ENCODE results near the gene EML5.

The EML5 gene

GRCh38 chr14:88612981-88613380 is 179.8 kb downstream of the EML5 start:
- no peak for DNase-seq

- DNase-seq, result no peak
These were observed 180.9 kb downstream of the EML5 start for GRCh38 chr14:88611878-88612277.

DNA sequence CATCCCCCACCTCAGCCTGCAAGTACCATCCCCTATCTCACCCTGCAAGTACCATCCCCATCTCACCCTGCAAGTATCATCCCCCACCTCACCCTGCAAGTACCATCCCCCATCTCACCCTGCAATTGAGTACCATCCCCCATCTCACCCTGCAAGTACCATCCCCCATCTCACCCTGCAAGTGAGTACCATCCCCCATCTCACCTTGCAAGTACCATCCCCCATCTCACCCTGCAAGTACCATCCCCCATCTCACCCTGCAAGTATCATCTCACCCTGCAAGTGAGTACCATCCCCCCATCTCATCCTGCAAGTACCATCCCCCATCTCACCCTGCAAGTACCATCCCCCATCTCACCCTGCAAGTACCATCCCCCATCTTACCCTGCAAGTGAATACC is 184.9 kb downstream of the EML5 start:
- DNase-seq, result no peak

DNA sequence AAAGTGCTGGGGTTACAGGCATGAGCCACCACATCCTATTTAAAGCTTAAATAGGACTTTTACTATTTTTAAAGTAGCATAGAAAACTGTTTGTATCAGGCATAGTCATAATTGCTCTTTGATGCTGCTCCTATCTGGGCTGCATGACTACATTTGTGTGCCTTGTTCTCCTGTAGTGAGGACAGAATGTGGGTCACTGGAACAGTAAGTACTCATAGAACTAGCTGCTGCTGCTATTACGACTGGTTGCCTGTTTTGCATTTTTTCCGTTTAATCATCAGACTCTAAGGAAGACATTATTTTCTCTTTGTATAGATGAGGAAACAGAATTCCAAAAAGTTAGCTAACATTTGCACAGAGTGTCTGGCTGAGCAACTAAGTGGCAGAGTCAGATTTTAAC is 187.2 kb downstream of the EML5 start:
- no peak for DNase-seq

DNA sequence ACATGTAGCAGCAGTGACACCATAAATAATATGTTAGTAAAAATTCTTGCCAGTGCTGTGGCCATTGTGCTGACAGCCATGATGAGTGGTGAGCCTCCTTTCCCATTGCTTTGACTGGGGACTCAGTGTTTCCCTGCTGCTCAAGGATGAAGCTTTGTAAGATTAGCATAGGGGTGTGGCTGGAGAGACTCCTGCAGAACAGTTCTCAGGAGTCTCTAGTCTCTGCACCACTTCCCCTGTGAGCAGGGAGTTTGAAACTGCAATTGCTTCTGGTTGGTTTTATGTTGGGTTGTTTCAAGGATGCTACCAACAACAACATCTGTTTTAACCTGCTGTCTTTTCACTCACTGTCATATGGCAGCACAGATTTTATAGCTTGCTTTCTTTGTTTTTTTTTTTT is 188.5 kb downstream of the EML5 start:
- no peak for DNase-seq

DNA sequence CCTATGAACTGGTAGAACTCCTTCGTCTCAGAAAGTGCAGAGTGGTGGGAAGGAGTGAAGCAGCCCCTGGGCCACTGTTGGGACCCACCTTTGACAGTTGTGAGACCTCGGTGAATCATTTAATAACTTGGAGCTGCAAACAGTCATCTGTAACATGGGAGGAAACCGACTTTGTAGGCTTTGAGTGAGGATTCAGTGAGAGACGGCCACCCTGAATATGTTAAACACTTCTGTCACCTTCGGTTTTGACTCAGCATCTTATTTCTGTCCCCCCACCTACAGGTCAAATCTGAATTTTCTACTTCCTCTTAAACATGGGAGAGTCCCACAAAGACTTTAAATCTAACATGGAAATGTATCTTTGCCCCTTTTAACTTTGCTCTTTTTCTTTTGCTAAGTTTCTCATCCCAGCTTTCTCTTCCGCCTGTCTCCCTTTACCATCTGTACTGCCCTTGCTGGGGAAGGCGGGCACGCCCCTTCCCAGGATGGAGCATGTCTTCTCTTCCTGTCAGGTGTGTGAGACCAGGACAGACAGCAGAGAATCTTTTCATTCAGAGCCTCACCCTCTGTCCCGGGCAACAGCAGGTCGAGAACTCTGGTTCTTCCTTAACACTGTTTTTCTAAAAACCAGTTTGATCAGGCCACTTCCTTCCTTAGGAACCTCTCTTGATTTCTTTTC is 192.9 kb downstream of the EML5 start:
- no peak for DNase-seq

GRCh38 chr14:88599326-88599725 is 193.4 kb downstream of the EML5 start:
- DNase-seq, result no peak

GRCh38 chr14:88598097-88598675 is 194.6 kb downstream of the EML5 start:
- no peak for DNase-seq

DNA sequence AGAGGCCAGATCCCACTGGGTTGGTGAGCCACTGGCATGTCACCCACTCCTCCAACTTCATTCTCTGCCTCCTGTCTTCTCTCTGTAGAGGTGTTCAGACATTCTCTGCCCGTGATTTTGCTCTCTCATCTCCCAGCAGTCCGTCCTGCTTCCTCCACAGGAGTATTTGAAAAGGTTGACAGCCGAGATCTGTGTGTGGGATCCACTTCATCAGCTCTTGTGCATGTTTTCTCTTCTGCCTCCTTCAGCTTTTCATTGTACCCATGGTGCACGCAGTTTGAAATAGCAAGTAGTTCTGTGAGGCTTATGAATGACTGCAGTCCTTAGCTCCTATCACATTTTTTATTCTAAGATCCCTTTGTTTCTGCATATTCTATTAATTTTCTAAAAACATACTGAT is 195.2 kb downstream of the EML5 start:
- DNase-seq, result no peak

- DNase-seq, result no peak
These were observed 195.7 kb downstream of the EML5 start for GRCh38 chr14:88597038-88597437.

GRCh38 chr14:88592031-88592430 is 200.7 kb downstream of the EML5 start:
- no peak for DNase-seq

DNA sequence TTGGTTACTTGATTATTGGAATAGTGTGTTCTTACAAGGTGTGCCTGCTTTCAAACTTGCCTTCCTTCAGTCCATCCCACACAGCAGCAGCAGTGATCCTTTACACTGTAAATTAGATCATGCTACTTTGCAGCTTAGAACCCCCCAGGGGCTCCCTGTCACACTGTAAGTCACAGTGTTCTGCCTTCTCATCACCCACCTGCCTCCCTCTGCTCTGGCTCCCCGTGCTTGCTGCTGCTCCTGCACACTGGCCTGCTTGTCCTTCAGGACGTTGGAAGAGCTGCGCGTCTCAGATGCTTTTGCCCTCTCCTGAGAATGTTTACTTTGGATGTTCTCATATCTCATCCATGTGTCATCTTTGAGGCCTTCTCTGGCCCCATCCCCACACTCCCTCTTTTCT is 202.6 kb downstream of the EML5 start:
- DNase-seq, result no peak

DNA sequence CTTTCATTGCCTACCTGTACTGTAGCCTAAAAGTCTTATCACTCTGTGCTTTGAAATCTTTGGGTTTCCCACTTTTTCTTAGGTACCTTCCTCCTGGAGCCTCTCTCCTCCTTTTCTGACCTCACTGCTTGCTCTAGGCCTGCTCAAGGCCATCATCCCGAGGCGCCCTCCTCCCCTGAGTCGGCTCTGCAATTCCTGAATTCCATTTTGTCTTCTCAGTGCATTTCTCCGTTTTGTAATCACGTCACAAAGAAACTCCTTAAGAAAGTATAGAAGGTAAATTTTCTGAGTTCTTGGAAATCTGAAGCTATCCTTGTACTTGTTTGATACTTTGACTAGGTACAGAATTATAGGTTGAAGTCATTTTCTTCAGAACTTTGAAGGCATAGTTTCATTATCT is 204.7 kb downstream of the EML5 start:
- DNase-seq, result no peak

DNA sequence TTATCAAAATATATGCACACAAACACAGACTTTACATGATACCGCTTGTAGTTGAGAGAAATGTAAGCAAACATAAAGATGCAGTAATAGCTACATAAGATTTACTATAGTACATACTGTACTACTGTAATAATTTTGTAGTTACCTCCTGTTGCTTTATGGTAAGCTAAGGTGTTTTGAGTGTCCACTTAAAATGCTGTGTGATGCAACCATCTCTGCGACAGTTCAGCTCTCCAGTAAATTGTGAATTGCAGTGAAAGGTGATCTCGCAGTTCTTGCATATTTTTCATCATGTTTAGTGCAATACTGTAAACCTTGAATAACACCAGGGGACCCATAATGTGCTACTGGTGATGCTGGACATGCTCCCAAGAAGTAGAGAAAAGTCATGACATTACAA is 208.3 kb downstream of the EML5 start:
- DNase-seq, result no peak

DNA sequence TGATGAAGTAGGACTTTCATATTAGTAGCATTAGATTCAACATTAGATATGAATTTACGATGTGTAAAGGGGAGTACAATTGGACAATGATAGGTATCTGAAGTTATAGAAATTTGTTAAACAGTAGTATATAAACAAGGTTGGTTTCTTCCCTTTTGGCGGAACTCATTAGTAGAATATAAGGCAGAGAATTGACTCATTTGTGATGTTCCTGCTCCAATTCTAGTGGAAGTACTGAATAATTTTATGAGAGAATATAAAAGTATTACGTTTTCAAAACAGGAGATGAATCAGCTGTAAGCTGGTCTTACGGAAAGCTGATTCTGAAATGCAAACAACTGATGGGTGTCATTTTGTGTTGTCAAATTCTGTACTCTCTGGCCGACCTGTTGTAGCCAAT is 216.5 kb downstream of the EML5 start:
- no peak for DNase-seq

DNA sequence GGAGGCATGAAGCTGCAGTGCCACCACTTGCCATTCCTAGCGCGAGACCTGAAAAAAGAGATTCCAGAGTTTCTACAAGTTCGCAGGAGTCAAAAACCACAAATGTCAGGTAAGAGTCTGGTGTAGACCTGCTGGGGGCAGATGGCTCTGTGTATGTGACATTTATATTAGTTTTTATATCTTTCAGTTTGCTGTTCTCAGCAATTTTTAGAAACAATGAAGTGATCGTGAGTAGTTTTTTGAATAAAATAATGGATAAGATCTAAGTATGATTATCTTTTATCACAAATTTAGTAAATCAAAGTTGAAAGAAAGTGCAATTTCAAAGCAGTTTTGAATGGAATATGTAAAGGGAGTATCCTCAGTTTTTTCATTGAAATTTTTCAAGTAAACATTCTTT is 220.6 kb downstream of the EML5 start:
- no peak for DNase-seq

- DNase-seq, result no peak
These were observed 224.6 kb downstream of the EML5 start for GRCh38 chr14:88568196-88568595.

DNA sequence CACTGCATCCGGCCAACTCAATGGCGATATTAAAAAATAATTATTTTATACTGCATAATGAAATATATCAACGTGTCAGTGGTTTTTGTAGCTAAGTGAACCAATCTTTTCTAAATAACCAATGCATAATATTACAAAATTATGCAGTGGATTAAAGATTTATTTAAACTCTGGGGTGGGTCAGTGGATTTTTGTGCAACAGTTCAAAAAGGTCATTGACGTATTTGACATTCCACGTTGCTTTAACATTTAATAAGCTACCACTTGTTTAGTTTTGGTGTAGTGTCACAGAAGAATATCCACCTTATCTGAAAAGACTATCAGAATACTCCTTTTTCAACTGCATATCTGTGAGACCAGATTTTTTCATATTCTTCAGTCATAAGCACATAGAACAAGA is 227.3 kb downstream of the EML5 start:
- DNase-seq, result no peak

DNA sequence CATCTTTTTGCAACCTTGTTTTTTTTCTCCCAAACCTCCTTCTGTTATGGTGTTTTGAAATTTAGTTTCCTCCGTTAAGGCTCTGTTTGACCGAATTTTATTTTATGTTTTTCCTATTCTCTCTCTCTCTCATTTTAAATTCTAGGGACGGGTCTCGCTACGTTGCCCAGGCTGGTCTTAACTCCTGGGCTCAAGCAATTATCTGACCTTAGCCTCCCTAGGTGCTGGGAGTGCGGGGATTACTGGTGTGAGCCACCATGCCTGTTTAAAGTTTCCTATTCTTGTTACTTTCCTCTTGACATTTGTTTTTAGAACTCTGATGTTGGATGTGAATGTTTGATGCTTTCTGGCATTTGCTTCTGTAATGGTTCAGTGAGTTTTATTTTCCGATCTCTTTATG is 228.9 kb downstream of the EML5 start:
- no peak for DNase-seq

DNA sequence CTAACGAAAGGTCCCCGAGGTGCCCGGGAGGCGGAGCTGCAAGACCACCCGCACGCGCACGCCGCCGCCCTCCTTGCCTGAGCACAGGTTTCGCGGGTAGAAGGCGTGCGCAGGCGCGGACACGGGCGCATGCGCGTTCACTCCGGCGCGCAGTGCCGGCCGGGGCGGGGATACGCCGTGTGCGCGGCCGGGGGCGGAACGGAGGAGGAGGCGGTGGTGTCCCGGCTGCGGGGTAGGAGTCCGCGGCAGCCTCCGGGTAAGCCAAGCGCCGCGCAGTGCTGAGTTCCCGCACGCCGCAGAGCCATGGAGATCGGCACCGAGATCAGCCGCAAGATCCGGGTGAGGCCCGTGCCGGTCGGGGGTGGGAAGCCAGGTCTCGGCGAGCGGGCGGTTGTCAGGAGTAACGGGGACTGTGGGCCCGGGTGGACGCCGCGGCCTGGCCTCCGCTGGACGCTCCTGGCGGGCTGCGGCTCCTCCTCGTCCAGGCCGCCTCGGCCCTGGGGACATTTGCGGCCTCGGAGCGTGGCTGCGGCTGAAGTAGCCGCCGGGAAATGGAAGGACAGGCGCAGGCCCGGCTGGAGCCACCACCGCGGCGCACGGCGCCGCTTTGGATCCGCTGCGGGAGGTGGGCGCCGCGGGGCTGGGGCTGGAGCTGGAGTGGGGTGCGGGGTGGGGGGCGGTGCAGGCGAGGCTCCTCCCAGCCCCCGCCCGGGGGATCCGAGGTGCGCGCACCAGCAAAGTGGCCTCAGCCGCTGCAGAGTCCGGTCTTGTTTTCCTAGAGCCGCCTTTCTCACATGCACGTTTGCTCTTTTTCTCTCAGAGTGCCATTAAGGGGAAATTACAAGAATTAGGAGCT is 229.7 kb downstream of the EML5 start, which contains the start of gene ZC3H14:
Gene ZC3H14 (plus strand): TSS at position 207 of the 856 bp plus-strand sequence. CDS start 97 bp downstream, at position 304.
- peak; percentile 58 for DNase-seq

- no peak for DNase-seq
These were observed 230.3 kb downstream of the EML5 start for GRCh38 chr14:88562532-88562830.

All from NCI-H1436 treated with DMSO at 0.1 percent for 48 hours (cell line).